Esophagus muscularis mucosa (tissue), 4 donors: Measurements from ENCODE around the gene ESX1. TPM values are rescaled to one million over a fixed set of nuclear protein-coding genes. Genes with fewer than 3 reads are reported as not detected.
"Not testable (repeated sequence)": the region's sequence is repeated elsewhere in the genome, so short reads cannot be mapped to it uniquely, and the experiment has no call there.

Source experiments
- DNase-seq: peaks from one replicate; pipeline ENCODE4 v3.0.0-alpha.2; 2017; ENCODE audit errors: extremely low spot score
- H3K27ac ChIP-seq, 4 donors: fragments of 200-600 bp; sonication (generic); replicated peaks in 1 of 4; 1 replicate in 3 of 4; 2 replicates in 1 of 4; pipeline ENCODE4 v1.5.1; 2016 to 2019; ENCODE audit warnings: mild to moderate bottlenecking in 1 of 4
- H3K27me3 ChIP-seq, 4 donors: fragments of 200-600 bp; sonication (generic); one replicate each; pipeline versions ENCODE4 v1.5.1 to v1.6.0; 2016 to 2019
- H3K36me3 ChIP-seq, 4 donors: fragments of 200-600 bp; sonication (generic); one replicate each; pipeline ENCODE4 v1.5.1; 2016 to 2019
- H3K4me1 ChIP-seq, 4 donors: fragments of 200-600 bp; sonication (generic); one replicate each; pipeline ENCODE4 v1.5.1; 2016 to 2019
- H3K4me3 ChIP-seq, 4 donors: fragments of 200-600 bp; sonication (generic); 1 replicate in 2 of 4; 2 replicates in 2 of 4; pipeline ENCODE4 v1.5.1; 2016 to 2019; ENCODE audit warnings: mild to moderate bottlenecking in 4 of 4, moderate library complexity in 1 of 4
- H3K9me3 ChIP-seq, 4 donors: fragments of 200-600 bp; sonication (generic); 1 replicate in 3 of 4; 2 replicates in 1 of 4; pipeline ENCODE4 v1.5.1; 2016 to 2019
- CTCF ChIP-seq, 3 experiments: fragments of 200-600 bp in 2 of 3; fragments of 450-650 bp in 1 of 3; sonication (generic) in 2 of 3; IDR thresholded peaks; one replicate each; pipeline ENCODE4 v1.5.1; 2017 to 2019; ENCODE audit warnings: antibody characterized with exemption in 3 of 3, mild to moderate bottlenecking in 2 of 3, moderate library complexity in 1 of 3
- EP300 ChIP-seq: sonication (generic); formaldehyde crosslinking; IDR thresholded peaks from one replicate; pipeline ENCODE4 v1.6.1; 2017; ENCODE audit warnings: antibody characterized with exemption
- POLR2A ChIP-seq: fragments of 450-650 bp; IDR thresholded peaks from one replicate; pipeline ENCODE4 v1.6.1; 2017; ENCODE audit warnings: antibody characterized with exemption, moderate library complexity, mild to moderate bottlenecking, low read depth
- POLR2AphosphoS5 ChIP-seq, 2 donors: sonication (generic); formaldehyde crosslinking; IDR thresholded peaks; one replicate each; pipeline ENCODE4 v1.6.1; 2017; ENCODE audit warnings: antibody characterized with exemption in 2 of 2
- WGBS: methylation state at CpG from one replicate; pipeline ENCODE4 v1.1.5; 2018; 5-methylcytosine and 5-hydroxymethylcytosine counted together
- intact Hi-C: fragments of 100-400 bp; cut with DNase I; formaldehyde crosslinking; loops from one replicate; pipeline ENCODE4 v1.15.1; 2023
- total RNA-seq, 4 donors: library from RNA; depleted of rRNA; stranded (reverse); fragments of >200 nt; gene quantifications; one replicate each; pipeline versions ENCODE4 v1.1.0 to v1.2.1, GENCODE V29; 2016

ESX1 gene
- total RNA-seq, 4 donors from 2014 or later = not detected

- H3K27ac ChIP-seq = no peak overlapping the region
- intact Hi-C loops = no loop called here
These were observed 15.5 kb upstream of the ESX1 start for GRCh38 chrX:104270212-104270611.

DNA sequence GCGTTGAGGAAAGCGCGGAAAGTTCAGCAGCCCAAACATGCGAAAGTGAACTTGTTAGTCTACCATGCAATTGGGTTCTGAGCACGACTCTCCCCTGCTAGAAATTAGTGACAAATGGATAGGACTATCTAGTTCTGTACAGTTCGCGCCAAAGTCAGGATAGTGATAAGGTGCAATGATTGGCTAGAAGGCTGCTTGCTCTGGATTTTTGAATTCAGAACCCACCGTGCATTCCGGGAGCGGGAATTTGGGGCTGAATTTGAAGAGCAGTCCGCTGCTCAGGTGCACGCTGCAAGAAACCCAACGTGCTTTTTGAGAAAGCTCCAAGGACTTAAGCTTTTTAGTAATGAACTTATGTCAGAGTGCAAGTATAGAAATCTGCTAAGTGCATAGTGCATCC lies 732 bp upstream of the ESX1 start:
- no peak for DNase-seq
- Histone ChIP-seq H3K9me3 (no peaks in the 10 kb centered on the region), H3K27me3 (peaks cover 0 to 44% (median 7%) of the 10 kb centered on the region in 4 donors), H3K36me3 (no peaks in the 10 kb centered on the region), H3K4me1 (peaks cover 4 to 23% (median 19%) of the 10 kb centered on the region in 4 donors), H3K27ac (no peak overlapping the region), H3K4me3 (no peak overlapping the region)
- 35% methylated on average over 12 of the region's 13 CpGs for WGBS
- intact Hi-C loops = no loop called here
- TF ChIP-seq CTCF (IDR thresholded peaks at IDR 0.05) (no peak), EP300 (no peak), POLR2A (no peak), POLR2AphosphoS5 (IDR thresholded peaks at IDR 0.05) (no peak)

More at GRCh38 chrX:104270212-104270611, 15.5 kb upstream of the ESX1 start:
- Histone ChIP-seq H3K9me3 (no peaks in the 10 kb centered on the region), H3K4me3 (no peak overlapping the region), H3K36me3 (no peaks in the 10 kb centered on the region), H3K27me3 (peaks cover 0 to 8% (median 0%) of the 10 kb centered on the region in 4 donors), H3K4me1 (no peaks in the 10 kb centered on the region)
- 62% methylated on average over 6 of the region's 6 CpGs for whole genome bisulfite sequencing
- TF ChIP-seq EP300 (no peak), CTCF (IDR thresholded peaks at IDR 0.05) (no peak), POLR2AphosphoS5 (IDR thresholded peaks at IDR 0.05) (no peak), POLR2A (no peak)
- no peak for DNase-seq

GRCh38 chrX:104253567-104254441 lies 929 bp downstream of the ESX1 start:
- H3K4me3 ChIP-seq = peak overlapping the region; percentile 5 to 27 (median 22)
- intact Hi-C loops = no loop called here
- H3K9me3 ChIP-seq = no peaks in the 10 kb centered on the region
- WGBS = 47% methylated on average over 56 of the region's 65 CpGs
- no peak for TF ChIP-seq POLR2AphosphoS5 (IDR thresholded peaks at IDR 0.05)
- no peak for TF ChIP-seq EP300
- TF ChIP-seq POLR2A = no peak
- TF ChIP-seq CTCF (IDR thresholded peaks at IDR 0.05) = no peak
- DNase-seq = no peak
- peaks cover 4 to 23% (median 19%) of the 10 kb centered on the region in 4 donors for H3K4me1 ChIP-seq
- H3K27me3 ChIP-seq = peaks cover 0 to 44% (median 9%) of the 10 kb centered on the region in 4 donors
- no peaks in the 10 kb centered on the region for H3K36me3 ChIP-seq
- H3K27ac ChIP-seq = no peak overlapping the region

GRCh38 chrX:104250470-104250869 lies 4.3 kb downstream of the ESX1 start:
- WGBS = 71% methylated on average over 2 of the region's 17 CpGs
- Histone ChIP-seq H3K27ac (no peak overlapping the region), H3K4me1 (peaks cover 4 to 22% (median 17%) of the 10 kb centered on the region in 4 donors), H3K4me3 (no peak overlapping the region), H3K9me3 (no peaks in the 10 kb centered on the region), H3K36me3 (no peaks in the 10 kb centered on the region), H3K27me3 (peaks cover 0 to 31% (median 11%) of the 10 kb centered on the region in 4 donors)
- no peak for DNase-seq
- TF ChIP-seq POLR2A (no peak), CTCF (IDR thresholded peaks at IDR 0.05) (no peak), POLR2AphosphoS5 (IDR thresholded peaks at IDR 0.05) (no peak), EP300 (no peak)
- intact Hi-C loops = no loop called here

- DNase-seq, H3K9me3 ChIP-seq, H3K27me3 ChIP-seq, H3K36me3 ChIP-seq, H3K4me1 ChIP-seq, H3K27ac ChIP-seq, H3K4me3 ChIP-seq, intact Hi-C loops: not testable (repeated sequence)
- 83% methylated on average over 10 of the region's 10 CpGs for WGBS
These were observed 24.7 kb downstream of the ESX1 start for GRCh38 chrX:104230060-104230459.
